Skeletal muscle cell (primary cell): Measurements from ENCODE around the gene RARS2.
"Not testable (repeated sequence)": the region's sequence is repeated elsewhere in the genome, so short reads cannot be mapped to it uniquely, and the experiment has no call there.

Source experiments
- DNase-seq: peaks from one replicate; pipeline ENCODE4 v3.0.0-alpha.2; 2010; ENCODE audit warnings: low read depth
- H3K4me3 ChIP-seq: 2 replicates; pipeline ENCODE4 v1.5.1; 2011; ENCODE audit warnings: low read depth, mild to moderate bottlenecking, control low read depth, low read length, moderate library complexity

RARS2 gene

DNA sequence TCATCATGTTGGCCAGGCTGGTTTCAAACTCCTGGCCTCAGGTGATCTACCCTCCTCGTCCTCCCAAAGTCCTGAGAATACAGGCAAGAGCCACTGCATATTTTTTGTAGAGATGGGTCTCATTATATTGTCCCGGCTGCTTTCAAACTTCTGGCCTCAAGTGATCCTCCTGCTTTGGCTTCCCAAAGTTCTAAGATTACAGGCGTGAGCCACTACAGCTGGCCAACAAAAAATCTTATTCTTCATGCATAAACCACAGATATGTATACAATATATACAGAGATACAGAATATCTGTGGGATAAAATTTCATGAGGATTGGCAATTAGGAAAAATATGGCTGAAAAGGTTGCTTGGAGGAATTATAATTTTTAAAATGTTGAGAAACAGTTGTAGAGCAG is 67.1 kb downstream of the RARS2 start:
- no peak overlapping the region for H3K4me3 ChIP-seq
- no peak for DNase-seq

DNA sequence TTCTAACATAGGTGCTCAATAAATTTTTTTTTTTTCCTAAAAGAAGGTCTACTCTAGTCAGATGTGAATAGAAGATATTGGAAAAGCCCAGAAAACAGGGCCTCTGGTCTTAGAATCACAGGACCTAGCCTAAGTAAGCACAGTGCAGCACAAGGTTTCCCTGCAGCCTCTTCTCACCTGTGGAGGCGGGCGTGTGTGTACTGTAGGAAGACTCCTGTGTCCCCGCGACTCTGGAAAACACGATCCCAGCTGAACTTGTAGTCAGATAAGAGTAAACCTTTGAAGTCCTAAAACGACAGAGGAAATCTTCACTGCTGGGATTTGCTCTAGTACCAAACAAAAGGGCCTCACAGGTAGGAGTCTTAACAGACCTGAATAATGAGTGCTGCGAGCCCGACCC is 71.3 kb downstream of the RARS2 start:
- no peak for DNase-seq

DNA sequence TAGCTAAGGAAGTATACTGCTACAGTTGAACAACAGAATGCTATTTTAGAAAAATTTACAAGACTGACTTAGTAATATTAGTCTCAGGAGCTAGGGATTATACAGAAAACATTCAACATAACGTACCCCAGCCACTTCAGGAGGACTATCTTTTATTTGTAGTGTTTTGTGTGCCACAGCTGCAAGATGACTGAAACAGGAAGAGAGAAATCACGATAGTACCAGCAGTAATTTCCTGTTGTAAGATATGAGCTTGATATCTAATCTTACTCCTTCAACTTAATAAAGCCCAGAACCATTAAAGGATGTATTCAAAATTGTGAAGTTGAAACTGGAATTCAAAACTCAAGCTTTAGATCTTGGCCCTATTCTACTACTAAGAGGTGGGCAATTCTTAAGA is 75.0 kb downstream of the RARS2 start:
- H3K4me3 ChIP-seq = no peak overlapping the region
- DNase-seq = no peak

More for the DNA sequence above, 71.3 kb downstream of the RARS2 start:
- no peak overlapping the region for H3K4me3 ChIP-seq

DNA sequence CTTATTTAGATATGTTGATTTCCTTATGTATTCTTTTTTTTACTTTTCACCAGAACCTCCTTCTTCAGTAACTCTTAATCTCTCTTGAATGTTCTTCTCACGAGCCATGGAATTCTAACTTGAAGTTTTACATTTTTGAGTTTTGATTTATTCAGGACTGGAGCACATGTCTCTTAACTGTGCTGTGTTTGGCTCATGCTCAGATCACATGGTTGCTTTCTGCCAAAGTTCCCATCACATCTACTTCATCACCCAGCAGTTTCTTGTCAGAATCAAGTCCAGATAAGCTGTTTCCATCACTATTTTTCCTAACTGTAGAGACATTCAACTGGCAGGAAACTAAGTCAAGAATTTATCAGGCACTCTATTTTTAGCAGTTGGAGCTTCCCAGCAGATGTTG is 85.3 kb downstream of the RARS2 start:
- no peak overlapping the region for H3K4me3 ChIP-seq
- no peak for DNase-seq

DNA sequence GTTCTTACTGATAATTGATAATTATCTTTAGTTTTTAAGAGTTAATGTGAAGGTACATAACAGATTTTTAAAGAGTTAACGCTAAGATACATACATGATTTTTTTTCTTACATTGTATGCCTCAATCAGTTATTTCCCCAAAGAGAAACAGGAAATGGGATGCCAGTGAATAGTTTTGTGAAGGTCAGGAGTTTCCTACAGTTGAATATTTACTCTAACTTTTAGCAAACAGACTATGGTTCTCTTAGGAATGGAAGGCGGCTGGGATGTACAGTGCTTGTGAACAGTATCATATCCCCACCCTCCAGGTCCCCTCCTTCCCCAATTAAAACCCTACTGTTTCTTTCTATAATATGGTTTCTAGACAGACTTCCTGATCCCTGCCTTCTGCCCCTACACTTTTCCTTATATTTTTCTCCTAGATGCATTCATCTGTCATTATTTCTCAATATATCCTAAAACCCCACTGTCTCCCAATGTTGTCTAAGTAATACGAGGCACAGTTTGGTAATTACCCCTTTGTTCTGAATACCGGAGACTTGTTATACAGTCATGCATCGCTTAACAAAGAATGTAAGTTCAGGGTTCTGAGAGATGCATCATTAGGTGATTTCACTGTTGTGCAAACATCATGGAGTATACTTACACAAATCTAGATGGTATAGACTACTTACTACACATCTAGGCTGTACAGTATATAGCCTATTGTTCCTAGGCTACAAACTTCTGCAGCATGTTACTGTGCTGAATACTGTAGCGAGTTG is 87.8 kb downstream of the RARS2 start:
- no peak overlapping the region for H3K4me3 ChIP-seq
- DNase-seq = no peak

DNA sequence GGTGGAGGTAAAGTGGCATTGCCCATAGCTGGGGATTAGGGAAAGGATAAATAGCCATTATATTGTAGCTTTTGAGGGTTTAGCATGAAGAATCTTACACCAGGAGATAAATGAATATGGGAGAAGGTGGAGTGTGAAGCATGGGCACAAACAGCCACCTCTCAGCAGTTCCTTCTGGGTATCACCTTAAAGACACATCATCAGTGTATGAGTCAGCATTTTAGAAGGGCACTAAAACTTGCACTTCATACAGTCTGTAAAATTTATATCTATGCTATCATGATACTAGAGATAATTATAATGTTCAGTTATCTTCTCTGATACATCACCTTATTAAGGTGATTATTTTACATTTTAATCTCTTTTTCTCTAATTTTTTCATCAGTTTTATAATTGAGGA is 91.7 kb downstream of the RARS2 start:
- no peak overlapping the region for H3K4me3 ChIP-seq
- no peak for DNase-seq

DNA sequence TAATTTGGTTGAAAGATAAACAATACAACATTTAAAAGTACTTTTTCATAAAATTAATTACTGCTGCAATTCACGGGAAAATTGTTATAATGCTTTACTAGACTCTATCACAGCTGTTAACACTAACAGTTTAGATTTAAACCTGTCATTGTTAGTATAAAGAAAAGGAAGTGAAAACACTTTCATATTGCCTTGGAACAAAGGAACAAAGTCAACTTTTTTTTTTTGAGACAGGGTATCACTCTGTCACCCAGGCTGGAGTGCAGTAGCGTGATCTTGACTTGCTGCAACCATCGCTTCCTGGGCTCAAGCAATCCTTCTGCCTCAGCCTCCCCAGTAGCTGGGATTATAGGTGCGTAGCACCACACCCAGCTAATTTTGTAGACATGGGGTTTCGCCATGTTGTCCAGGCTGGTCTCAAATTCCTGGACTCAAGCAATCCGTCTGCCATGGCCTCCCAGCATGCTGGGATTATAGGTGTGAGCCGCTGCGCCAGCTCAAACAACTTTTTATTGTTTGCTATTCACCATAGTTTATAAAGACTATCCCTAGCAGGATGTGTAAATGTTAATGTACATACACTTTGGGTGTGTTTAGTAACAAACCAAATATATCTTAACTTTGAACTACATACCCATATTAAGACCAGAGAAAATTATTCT is 94.9 kb downstream of the RARS2 start:
- no peak overlapping the region for H3K4me3 ChIP-seq
- DNase-seq = no peak

DNA sequence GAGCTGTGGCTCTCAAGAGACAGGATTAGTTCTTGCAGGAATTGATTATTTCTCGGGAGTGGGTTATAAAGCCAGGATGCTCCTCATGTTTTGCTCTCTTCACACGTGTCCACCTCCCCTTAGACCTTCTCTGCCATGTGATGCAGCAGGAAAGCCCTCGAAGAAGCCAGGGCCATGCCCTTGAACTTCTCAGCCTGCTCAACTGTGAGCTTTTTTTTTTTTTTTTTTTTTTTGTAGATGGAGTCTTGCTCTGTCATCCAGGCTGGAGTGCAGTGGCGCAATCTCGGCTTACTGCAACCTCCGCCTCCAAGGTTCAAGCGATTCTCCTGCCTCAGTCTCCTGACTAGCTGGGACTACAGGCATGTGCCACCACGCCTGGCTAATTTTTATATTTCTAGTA is 100.5 kb downstream of the RARS2 start:
- DNase-seq, H3K4me3 ChIP-seq: not testable (repeated sequence)

DNA sequence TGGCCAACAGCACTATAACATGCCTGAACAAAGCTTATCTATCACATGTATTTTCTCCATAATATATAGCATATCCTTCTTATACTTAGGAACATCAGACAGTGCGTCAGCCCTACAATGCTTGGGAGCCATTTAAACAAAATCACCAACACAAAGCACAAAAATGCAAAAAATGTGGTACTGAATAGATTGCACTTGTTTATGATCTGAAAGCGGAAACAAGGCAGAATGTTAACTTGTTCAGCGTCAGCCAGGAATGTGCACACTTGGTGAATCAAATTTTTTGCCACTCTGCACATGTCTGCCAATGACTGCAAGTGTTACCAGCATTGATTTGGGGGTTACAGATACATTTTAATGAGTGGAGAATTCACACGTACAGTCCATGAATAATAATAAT is 102.2 kb downstream of the RARS2 start:
- H3K4me3 ChIP-seq = no peak overlapping the region
- DNase-seq = no peak

DNA sequence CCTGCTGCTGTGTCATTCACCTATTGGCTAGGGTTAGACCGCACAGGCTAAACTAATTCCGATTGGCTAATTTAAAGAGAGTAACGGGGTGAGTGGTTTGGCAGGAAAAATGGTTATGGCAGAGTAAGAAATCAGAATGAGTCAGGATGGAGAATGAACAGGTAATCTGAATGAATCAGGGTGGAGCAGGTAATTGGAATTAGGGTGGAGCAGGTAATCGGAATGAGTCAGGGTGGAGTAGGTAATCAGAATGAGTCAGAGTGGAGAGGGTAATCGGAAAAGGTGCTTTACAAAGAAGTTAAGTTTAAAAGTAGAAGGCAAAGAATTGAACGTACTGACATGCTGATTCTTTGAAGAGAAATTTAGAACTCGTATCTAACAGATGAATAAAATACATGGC is 105.3 kb downstream of the RARS2 start:
- no peak overlapping the region for H3K4me3 ChIP-seq
- DNase-seq = no peak

DNA sequence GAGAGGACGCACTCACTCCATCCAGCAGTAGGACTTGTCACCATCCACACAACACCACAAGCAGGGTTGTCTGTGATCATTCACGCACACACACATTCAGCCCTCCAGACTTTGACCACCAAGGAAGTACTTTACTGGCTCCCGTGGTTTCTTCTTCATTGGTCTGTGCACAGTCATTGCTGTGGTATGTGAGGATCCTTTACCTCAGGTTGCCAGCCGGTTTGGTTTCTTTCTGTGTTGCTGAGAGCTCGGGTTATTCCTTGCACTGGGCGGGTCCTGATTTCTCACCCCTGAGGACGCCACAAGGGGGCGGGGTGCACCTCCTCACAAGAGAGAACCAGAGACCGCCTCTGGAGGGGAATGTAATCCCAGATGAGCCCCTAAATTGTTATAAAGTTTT is 105.9 kb downstream of the RARS2 start:
- no peak for DNase-seq

DNA sequence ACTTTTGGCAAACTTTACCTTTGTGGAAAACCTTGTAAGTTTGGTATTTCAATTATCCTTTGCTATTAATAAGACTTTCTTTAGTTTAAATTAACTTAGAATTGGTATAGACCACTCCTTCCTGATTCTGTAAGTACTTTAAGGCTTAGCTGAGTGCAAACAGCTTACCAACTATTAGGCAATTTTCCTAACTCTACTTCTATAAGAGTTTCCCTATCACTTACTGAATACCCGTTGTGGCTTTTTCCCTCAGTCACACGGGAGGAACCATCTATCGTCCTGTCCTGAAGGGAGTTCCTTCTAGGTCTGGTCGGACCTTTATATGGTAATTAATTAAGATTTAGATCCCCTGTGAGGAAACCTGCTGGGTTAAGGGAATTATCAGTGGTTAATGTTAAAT is 107.4 kb downstream of the RARS2 start:
- no peak overlapping the region for H3K4me3 ChIP-seq
- DNase-seq = no peak

More for the DNA sequence above, 105.9 kb downstream of the RARS2 start:
- no peak overlapping the region for H3K4me3 ChIP-seq

DNA sequence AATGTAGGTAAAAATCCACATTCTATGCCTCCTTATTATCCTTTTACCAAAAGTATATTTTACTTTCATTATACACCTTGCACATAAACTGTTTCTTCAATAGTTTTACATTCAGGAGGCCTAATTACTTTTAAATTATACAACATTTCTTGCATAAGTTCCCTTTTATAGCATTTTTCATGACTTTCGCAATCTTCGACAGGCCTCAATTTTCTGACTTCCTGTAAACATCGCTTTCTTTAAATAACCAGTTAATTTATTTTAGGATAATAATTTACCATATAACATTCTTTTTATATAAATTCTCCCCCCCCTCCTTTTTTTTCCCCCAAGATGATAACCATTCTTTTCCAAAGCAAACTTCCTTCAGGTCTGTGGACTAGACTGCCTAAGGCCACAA is 107.9 kb downstream of the RARS2 start:
- no peak for DNase-seq
- no peak overlapping the region for H3K4me3 ChIP-seq

DNA sequence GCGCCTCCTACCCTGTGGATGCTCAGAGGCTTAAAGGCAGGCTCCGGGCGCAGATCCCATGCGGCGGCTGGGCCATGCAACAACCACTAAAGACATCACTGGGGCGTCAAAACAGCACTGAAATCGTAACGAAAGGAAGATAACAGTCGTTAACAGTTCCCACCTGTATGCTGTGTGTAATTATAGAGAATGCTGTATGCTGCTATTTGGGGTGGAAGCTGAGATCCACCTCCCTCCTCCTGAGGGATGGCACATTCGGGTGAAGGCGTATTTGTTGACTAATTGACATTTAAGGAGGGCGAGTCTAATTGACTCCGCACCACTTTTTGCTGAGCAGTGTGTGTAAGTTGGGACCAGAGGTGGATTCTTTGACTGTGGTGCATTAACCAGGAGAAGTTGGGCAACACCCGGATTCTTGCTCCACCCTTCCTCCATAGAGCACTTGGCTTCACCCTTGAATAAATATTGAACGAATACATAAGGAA is 116.3 kb downstream of the RARS2 start:
- no peak for DNase-seq
- peak overlapping the region; percentile 91 for H3K4me3 ChIP-seq

DNA sequence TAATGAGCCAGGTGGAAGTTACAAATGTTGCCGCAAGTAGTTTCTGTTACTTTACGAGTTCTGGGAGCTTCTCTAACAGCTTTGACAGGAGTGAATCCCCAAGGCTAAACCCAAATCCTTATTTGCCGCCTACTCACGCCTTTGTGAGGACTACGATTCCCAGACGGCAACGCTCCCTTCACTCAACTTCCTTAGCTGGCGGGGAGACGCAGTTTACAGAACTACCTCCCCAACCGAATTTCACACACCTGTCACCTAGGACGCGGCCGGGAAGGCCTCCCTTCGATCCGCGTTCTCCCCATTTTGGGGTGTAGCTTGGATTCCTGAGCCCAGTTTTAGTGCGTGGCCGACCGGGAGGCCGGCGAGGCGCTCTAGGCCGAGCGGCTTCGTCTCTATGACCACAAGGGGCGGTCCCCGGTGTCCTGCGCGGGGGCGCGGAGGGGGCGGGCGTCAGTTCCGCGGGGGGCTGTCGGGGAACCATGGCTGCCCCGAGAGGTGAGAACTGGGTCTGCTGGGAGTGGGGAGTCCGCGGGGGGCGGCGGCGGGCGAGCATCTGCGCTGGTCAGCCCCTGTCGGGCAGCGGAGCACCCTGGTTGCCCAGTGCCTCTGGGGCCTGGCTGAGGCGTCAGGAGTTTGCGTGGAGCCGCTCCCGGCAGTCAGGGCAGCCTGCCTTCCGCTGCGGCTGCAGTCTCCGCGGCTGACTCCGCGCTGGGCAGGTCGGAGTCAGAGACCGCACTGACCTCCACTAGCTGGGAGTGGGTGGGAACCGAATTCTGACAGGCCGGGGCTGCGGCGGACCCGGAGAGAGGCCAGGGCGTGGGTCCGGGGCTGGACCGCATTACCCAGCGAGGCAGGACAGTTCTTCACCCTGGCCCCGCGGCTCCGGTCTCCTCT is 117.0 kb downstream of the RARS2 start, which contains the start of gene SLC35A1:
Gene SLC35A1, plus strand, starts transcription at position 450 of the 894 bp plus-strand sequence. Its CDS starts 30 bp downstream, at position 480.
- H3K4me3 ChIP-seq = peak within 1 kb of the TSS; percentile 91
- peak; percentile 54 for DNase-seq

DNA sequence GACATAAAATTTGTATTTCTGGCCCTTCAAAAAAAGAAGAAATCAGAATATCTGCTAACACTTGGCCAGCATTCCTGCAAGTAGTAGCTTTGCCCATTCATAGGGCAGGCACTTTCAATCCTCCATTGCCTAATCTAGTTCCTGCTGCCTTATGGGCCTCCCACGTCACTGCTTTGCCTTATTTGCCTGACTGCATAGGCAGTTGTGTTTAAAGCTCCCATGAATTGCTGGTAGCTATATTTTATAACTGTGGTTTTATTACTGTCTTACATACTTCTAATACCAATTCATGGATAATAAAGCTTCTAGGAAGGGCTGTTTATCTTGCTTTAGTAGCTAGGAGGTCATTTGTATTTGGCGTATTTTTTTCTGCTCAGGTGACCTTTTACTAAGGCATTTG is 124.7 kb downstream of the RARS2 start:
- DNase-seq = no peak
- H3K4me3 ChIP-seq = no peak overlapping the region
